IMR-90 (cell line): ENCODE data around the gene MARCKSL1. TPM values are rescaled to one million over a fixed set of nuclear protein-coding genes. Genes with fewer than 3 reads are reported as not detected.

ENCODE experiments used
- ATAC-seq: fragments of 200-7000 bp; cut with Tn5 transposase; 2 replicates; pipeline ENCODE4 v1.9.1; 2020; ENCODE audit warnings: low read depth, mild to moderate bottlenecking, moderate library complexity
- BruUV-seq: library from RNA; stranded (reverse); fragments of 400-500 nt; replicated peaks from 2 replicates; lab custom pipeline; 2021; lab: Mats Ljungman, UMichigan
- CTCF ChIA-PET: fragments of 300-600 bp; formaldehyde crosslinking; extraction: SDS; loops from one replicate; lab custom pipeline; 2021; ENCODE audit warnings: antibody characterized with exemption; lab: Yijun Ruan, JAX
- POLR2A ChIA-PET: fragments of 300-600 bp; sonication (Branson Sonifier 250); formaldehyde crosslinking; loops from one replicate; lab custom pipeline; 2022; ENCODE audit warnings: antibody characterized with exemption; ENCODE audit not compliant: unreplicated experiment; lab: Charles Lee
- DNase-seq: peaks from one replicate; pipeline ENCODE4 v3.0.0; 2013
- H2AFZ ChIP-seq: replicated peaks from 2 replicates; pipeline ENCODE3; 2013; ENCODE audit warnings: low read length, mild to moderate bottlenecking; ENCODE audit not compliant: poor library complexity
- H2AK5ac ChIP-seq: 2 replicates; pipeline ENCODE4 v1.6.1; 2013; ENCODE audit warnings: low read depth, low read length, inconsistent platforms
- H2AK9ac ChIP-seq: replicated peaks from 2 replicates; pipeline ENCODE3; 2013; ENCODE audit warnings: mild to moderate bottlenecking, low read depth, low read length, moderate library complexity; ENCODE audit not compliant: poor library complexity
- H2BK120ac ChIP-seq: 2 replicates; pipeline ENCODE4 v1.6.1; 2013; ENCODE audit warnings: low read depth, low read length, inconsistent platforms
- H2BK15ac ChIP-seq: 3 replicates; pipeline ENCODE4 v1.6.1; 2013; ENCODE audit warnings: low read depth, low read length, inconsistent platforms
- H2BK20ac ChIP-seq: 2 replicates; pipeline ENCODE4 v1.6.1; 2013; ENCODE audit warnings: low read depth, mild to moderate bottlenecking, inconsistent platforms, low read length, moderate library complexity
- H2BK5ac ChIP-seq: 2 replicates; pipeline ENCODE4 v1.6.1; 2013; ENCODE audit warnings: mild to moderate bottlenecking, low read depth, low read length, inconsistent platforms; ENCODE audit not compliant: poor library complexity, severe bottlenecking
- H3K14ac ChIP-seq: replicated peaks from 2 replicates; pipeline ENCODE4 v1.6.1; 2013; ENCODE audit warnings: low read depth, low read length, inconsistent platforms
- H3K18ac ChIP-seq: 2 replicates; pipeline ENCODE4 v1.6.1; 2013; ENCODE audit warnings: low read depth, low read length, control low read depth
- H3K23ac ChIP-seq: 2 replicates; pipeline ENCODE4 v1.6.1; 2013; ENCODE audit warnings: low read depth, low read length, inconsistent platforms
- H3K27ac ChIP-seq: 2 replicates; pipeline ENCODE4 v1.5.1; 2013; ENCODE audit warnings: mild to moderate bottlenecking, control low read depth, low read length; ENCODE audit not compliant: insufficient read depth
- H3K27me3 ChIP-seq: 2 replicates; pipeline ENCODE4 v1.6.1; 2013; ENCODE audit warnings: low read length; ENCODE audit not compliant: control insufficient read depth, insufficient read depth
- H3K36me3 ChIP-seq: 2 replicates; pipeline ENCODE4 v1.6.1; 2013; ENCODE audit warnings: low read length, mixed read lengths; ENCODE audit not compliant: control insufficient read depth, insufficient read depth
- H3K4ac ChIP-seq: 2 replicates; pipeline ENCODE4 v1.6.1; 2013; ENCODE audit warnings: low read depth, low read length, inconsistent platforms
- H3K4me1 ChIP-seq: 2 replicates; pipeline ENCODE4 v1.6.1; 2013; ENCODE audit warnings: low read length, mixed read lengths; ENCODE audit not compliant: control insufficient read depth, insufficient read depth
- H3K4me2 ChIP-seq: 2 replicates; pipeline ENCODE4 v1.6.1; 2013; ENCODE audit warnings: low read depth, mild to moderate bottlenecking, control low read depth, low read length, moderate library complexity
- H3K4me3 ChIP-seq: 2 replicates; pipeline ENCODE4 v1.5.1; 2013; ENCODE audit warnings: low read depth, mild to moderate bottlenecking, control low read depth, low read length, moderate library complexity; ENCODE audit not compliant: insufficient read depth
- H3K56ac ChIP-seq: 2 replicates; pipeline ENCODE4 v1.6.1; 2013; ENCODE audit warnings: low read length, inconsistent platforms; ENCODE audit not compliant: insufficient read depth; ENCODE audit errors: extremely low read depth
- H3K79me1 ChIP-seq, 2 experiments: 2 replicates each; pipeline ENCODE4 v1.6.1; 2013; ENCODE audit warnings: low read length in 2 of 2, inconsistent platforms in 1 of 2, low read depth in 1 of 2
- H3K9ac ChIP-seq: 2 replicates; pipeline ENCODE4 v1.6.1; 2013; ENCODE audit warnings: low read depth, low read length, control low read depth
- H3K9me1 ChIP-seq: 2 replicates; pipeline ENCODE4 v1.6.1; 2013; ENCODE audit warnings: low read length, inconsistent platforms; ENCODE audit not compliant: insufficient read depth
- H3K9me3 ChIP-seq: 2 replicates; pipeline ENCODE4 v1.6.1; 2013; ENCODE audit warnings: low read length; ENCODE audit not compliant: control insufficient read depth, insufficient read depth
- H4K20me1 ChIP-seq: 2 replicates; pipeline ENCODE4 v1.6.1; 2013; ENCODE audit warnings: low read length, inconsistent platforms; ENCODE audit not compliant: insufficient read depth
- H4K5ac ChIP-seq: 2 replicates; pipeline ENCODE4 v1.6.1; 2013; ENCODE audit warnings: mild to moderate bottlenecking, low read depth, low read length, control low read depth
- H4K8ac ChIP-seq, 2 experiments: 2 replicates each; pipeline ENCODE4 v1.6.1; 2013; ENCODE audit warnings: low read depth in 2 of 2, low read length in 2 of 2, control low read depth in 1 of 2, inconsistent platforms in 1 of 2
- H4K91ac ChIP-seq: 2 replicates; pipeline ENCODE4 v1.6.1; 2013; ENCODE audit warnings: low read depth, low read length, inconsistent platforms; ENCODE audit not compliant: insufficient read depth
- CEBPB ChIP-seq: IDR thresholded peaks from 2 replicates; pipeline ENCODE4 v1.6.1; 2012; ENCODE audit warnings: low read depth, low read length, improper control_type of control experiment
- CHD1 ChIP-seq: IDR thresholded peaks from 2 replicates; pipeline ENCODE4 v1.6.1; 2012; ENCODE audit warnings: low read depth, low read length, improper control_type of control experiment
- CTCF ChIP-seq: conservative IDR thresholded peaks from 2 replicates; pipeline ENCODE4 v1.5.1; 2012; ENCODE audit warnings: mild to moderate bottlenecking, low read depth, low read length, improper control_type of control experiment
- MAFK ChIP-seq: IDR thresholded peaks from 2 replicates; pipeline ENCODE4 v1.6.1; 2012; ENCODE audit warnings: low read depth, low read length, improper control_type of control experiment
- MAZ ChIP-seq: IDR thresholded peaks from 2 replicates; pipeline ENCODE4 v1.6.1; 2012; ENCODE audit warnings: low read depth, mild to moderate bottlenecking, low read length, improper control_type of control experiment, moderate library complexity, borderline replicate concordance
- MXI1 ChIP-seq: IDR thresholded peaks from 2 replicates; pipeline ENCODE4 v1.6.1; 2012; ENCODE audit warnings: low read depth, mild to moderate bottlenecking, low read length, moderate library complexity, borderline replicate concordance
- NFE2L2 ChIP-seq: fragments of 150-350 bp; IDR thresholded peaks from 2 replicates; pipeline ENCODE4 v1.6.1; 2016; ENCODE audit warnings: low read depth, mild to moderate bottlenecking, low read length
- RCOR1 ChIP-seq: IDR thresholded peaks from 2 replicates; pipeline ENCODE4 v1.6.1; 2012; ENCODE audit warnings: mild to moderate bottlenecking, low read length, improper control_type of control experiment; ENCODE audit not compliant: insufficient replicate concordance
- RFX5 ChIP-seq: IDR thresholded peaks from 2 replicates; pipeline ENCODE4 v1.8.0; 2012; ENCODE audit warnings: low read depth, mild to moderate bottlenecking, low read length, moderate library complexity
- SMC3 ChIP-seq: fragments of 150-350 bp; IDR thresholded peaks from 2 replicates; pipeline ENCODE4 v1.6.1; 2016; ENCODE audit warnings: low read depth, mild to moderate bottlenecking, antibody characterized with exemption, low read length, moderate library complexity
- WGBS, 2 experiments: methylation state at CpG; one replicate each; pipeline versions ENCODE4 v1.1.5 to v1.1.7; 2013; ENCODE audit warnings: missing lambda C conversion rate in 2 of 2; ENCODE audit not compliant: insufficient read length in 1 of 2; ENCODE audit errors: extremely low coverage in 2 of 2; 5-methylcytosine and 5-hydroxymethylcytosine counted together
- dilution Hi-C: fragments of 300-500 bp; cut with HindIII; formaldehyde crosslinking; loops from one replicate; pipeline ENCODE4 v1.14.3; 2018; ENCODE audit warnings: low sequenced_read_pairs; ENCODE audit not compliant: unreplicated experiment
- in situ Hi-C: fragments of 300-500 bp; cut with MboI; formaldehyde crosslinking; loops from 3 replicates; pipeline ENCODE4 v1.14.3; 2019; ENCODE audit warnings: low sequenced_read_pairs, inconsistent platforms, mixed read lengths
- intact Hi-C: fragments of 100-400 bp; cut with micrococcal nuclease; formaldehyde crosslinking; loops from 2 replicates; pipeline ENCODE4 v1.10.0; 2022
- polyA plus RNA-seq, 3 experiments: library from polyadenylated mRNA; depleted of rRNA; stranded (reverse); fragments of >200 nt; gene quantifications; 2 replicates each; pipeline ENCODE4 v1.2.3, GENCODE V29; 2012; ENCODE audit warnings: low replicate concordance in 1 of 3
- total RNA-seq: library from RNA; depleted of rRNA; stranded (reverse); fragments of >200 nt; gene quantifications from 2 replicates; pipeline ENCODE4 v1.2.3, GENCODE V29; 2012
- TF ChIP-seq, protein P1 (sequence below): fragments of 150-350 bp; IDR thresholded peaks from 2 replicates; pipeline ENCODE4 v1.6.1; 2016; ENCODE audit warnings: low read depth, mild to moderate bottlenecking, low read length, moderate library complexity, borderline replicate concordance
- TF ChIP-seq, protein P2 (sequence below): fragments of 150-350 bp; IDR thresholded peaks from 2 replicates; pipeline ENCODE4 v1.6.1; 2017; ENCODE audit warnings: mild to moderate bottlenecking, antibody characterized with exemption, low read length, low read depth

Gene MARCKSL1
- total and polyA plus RNA-seq, 2 of the 4 experiments (the other 2 are of a cell fraction) = 37.5 to 218 TPM

DNA sequence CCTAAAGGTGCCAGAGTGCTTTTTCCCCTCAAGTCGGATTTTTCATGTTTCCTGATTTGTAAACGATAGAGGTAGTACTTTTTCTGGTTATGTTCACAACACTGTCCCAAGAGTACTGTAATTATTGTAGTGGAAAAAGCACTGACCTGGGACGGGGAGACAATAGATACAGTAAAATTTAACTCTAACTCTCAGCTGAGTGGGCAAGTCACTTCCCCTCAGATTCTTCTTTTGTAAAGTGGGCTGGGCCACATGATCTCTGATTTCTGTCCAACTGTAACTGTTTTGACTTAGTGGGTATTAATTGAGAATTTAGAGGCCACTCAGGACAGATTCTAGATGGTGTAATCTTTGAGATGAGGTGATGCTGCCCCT, 19.1 kb downstream of the MARCKSL1 start:
- no peak overlapping the region for H2BK120ac ChIP-seq
- H3K79me1 ChIP-seq = peaks cover 16 to 55% of the 10 kb centered on the region in 2 experiments
- no peak overlapping the region for H3K27ac ChIP-seq
- DNase-seq (no peak), ATAC-seq (no peak)
- no peak overlapping the region for H3K56ac ChIP-seq
- no peak overlapping the region for H3K23ac ChIP-seq
- TF ChIP-seq, protein P1, sequence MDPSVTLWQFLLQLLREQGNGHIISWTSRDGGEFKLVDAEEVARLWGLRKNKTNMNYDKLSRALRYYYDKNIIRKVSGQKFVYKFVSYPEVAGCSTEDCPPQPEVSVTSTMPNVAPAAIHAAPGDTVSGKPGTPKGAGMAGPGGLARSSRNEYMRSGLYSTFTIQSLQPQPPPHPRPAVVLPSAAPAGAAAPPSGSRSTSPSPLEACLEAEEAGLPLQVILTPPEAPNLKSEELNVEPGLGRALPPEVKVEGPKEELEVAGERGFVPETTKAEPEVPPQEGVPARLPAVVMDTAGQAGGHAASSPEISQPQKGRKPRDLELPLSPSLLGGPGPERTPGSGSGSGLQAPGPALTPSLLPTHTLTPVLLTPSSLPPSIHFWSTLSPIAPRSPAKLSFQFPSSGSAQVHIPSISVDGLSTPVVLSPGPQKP = no peak
- TF ChIP-seq MXI1 (no peak), CEBPB (no peak), MAZ (no peak), RFX5 (no peak), RCOR1 (no peak), SMC3 (no peak), CHD1 (no peak), NFE2L2 (no peak), MAFK (no peak), CTCF (no peak)
- TF ChIP-seq, protein P2, sequence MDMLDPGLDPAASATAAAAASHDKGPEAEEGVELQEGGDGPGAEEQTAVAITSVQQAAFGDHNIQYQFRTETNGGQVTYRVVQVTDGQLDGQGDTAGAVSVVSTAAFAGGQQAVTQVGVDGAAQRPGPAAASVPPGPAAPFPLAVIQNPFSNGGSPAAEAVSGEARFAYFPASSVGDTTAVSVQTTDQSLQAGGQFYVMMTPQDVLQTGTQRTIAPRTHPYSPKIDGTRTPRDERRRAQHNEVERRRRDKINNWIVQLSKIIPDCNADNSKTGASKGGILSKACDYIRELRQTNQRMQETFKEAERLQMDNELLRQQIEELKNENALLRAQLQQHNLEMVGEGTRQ = no peak
- no peak overlapping the region for H3K14ac ChIP-seq
- no peaks in the 10 kb centered on the region for H3K9me3 ChIP-seq
- ChIA-PET POLR2A (interaction anchor here (0.6 kb wide), 1 partner anchor 70 kb away, joined by 3 read pairs; the partner anchor contains the start of gene FAM167B), CTCF (interaction anchor here (1.5 kb wide), 1 partner anchor 11 kb away, joined by 3 read pairs; no protein-coding TSS in a partner anchor)
- BruUV-seq = no TSS peak
- intact Hi-C loops = loop anchor here (1.0 kb wide), 1 partner anchor 102 kb away; no protein-coding TSS in a partner anchor
- WGBS, 2 experiments = no CpG with 5 or more reads among the region's 3 CpGs
- H3K4me2 ChIP-seq = no peak overlapping the region
- no peak overlapping the region for H2BK20ac ChIP-seq
- no peak overlapping the region for H2AFZ ChIP-seq
- H4K5ac ChIP-seq = no peak overlapping the region
- no peak overlapping the region for H4K8ac ChIP-seq
- no peak overlapping the region for H4K91ac ChIP-seq
- dilution Hi-C loops = no loop called here
- no peak overlapping the region for H2AK9ac ChIP-seq
- in situ Hi-C loops = no loop called here
- no peak overlapping the region for H2AK5ac ChIP-seq
- H2BK5ac ChIP-seq = no peak overlapping the region
- peaks cover 5% of the 10 kb centered on the region; the same call in 1 of the 2 replicates for H3K9me1 ChIP-seq
- H3K27me3 ChIP-seq = no peaks in the 10 kb centered on the region
- H4K20me1 ChIP-seq = no peaks in the 10 kb centered on the region; the same call in 1 of the 2 replicates
- H2BK15ac ChIP-seq = no peak overlapping the region
- H3K36me3 ChIP-seq = peaks cover 26% of the 10 kb centered on the region
- no peak overlapping the region for H3K4me3 ChIP-seq
- H3K18ac ChIP-seq = no peak overlapping the region
- no peak overlapping the region for H3K9ac ChIP-seq
- peaks cover 2% of the 10 kb centered on the region for H3K4me1 ChIP-seq
- no peak overlapping the region for H3K4ac ChIP-seq
